ENCODE measurements around the gene GPR151. TPM values are rescaled to one million over a fixed set of nuclear protein-coding genes. Genes with fewer than 3 reads are reported as not detected.
A peak's percentile ranks its signal among the peaks of the same experiment; 100 is the strongest.

Gene GPR151
- total and polyA plus RNA-seq, 2 of the 4 experiments (the other 2 are of a cell fraction), result not detected

DNA sequence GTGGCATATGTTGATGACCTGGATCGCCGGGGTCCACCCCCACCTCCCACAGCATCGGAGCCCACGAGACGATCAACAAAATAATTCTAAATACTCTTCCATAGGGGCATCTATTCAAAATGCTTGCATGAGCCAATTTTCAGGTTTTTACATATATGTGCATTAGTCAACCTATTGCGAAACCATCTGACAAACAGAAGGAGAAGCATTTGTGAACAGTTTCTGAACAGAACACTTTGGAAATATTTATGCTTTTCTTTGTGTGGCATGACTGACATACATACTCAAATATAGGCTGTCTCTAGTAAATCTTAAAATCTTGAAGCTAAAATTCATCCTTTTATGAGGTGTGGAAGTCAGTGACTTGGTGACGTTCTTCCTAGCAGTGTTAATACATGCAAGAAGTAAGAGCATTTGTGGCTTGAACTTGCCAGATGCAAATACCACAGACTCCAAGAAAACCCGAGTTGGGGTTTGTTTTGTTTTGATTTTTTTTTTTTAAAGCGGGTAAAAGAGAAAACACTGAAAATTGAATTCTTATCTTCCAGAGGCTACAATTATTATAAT is 5.3 kb downstream of the GPR151 start:
- Histone ChIP-seq H3K4me3 (ENCODE audit: insufficient read depth, low read depth, low read length) (no peak overlapping the region), H3K27ac (ENCODE audit: insufficient read depth, low read length) (no peak overlapping the region), H4K91ac (ENCODE audit: insufficient read depth, low read depth, low read length) (no peak overlapping the region), H3K4me1 (ENCODE audit: control insufficient read depth, insufficient read depth, low read length) (no peaks in the 10 kb centered on the region), H2AK5ac (ENCODE audit: low read depth, low read length) (no peak overlapping the region), H3K14ac (replicated peaks; ENCODE audit: low read depth, low read length) (no peak overlapping the region), H3K27me3 (ENCODE audit: control insufficient read depth, insufficient read depth, low read length) (no peaks in the 10 kb centered on the region), H2AFZ (replicated peaks; ENCODE audit: low read length, poor library complexity) (no peak overlapping the region), H2BK20ac (ENCODE audit: low read depth, low read length) (no peak overlapping the region), H4K5ac (ENCODE audit: low read depth, low read length) (no peak overlapping the region), H3K4ac (ENCODE audit: low read depth, low read length) (no peak overlapping the region), H3K79me1 (ENCODE audit: low read depth in 1 of 2, low read length in 2 of 2) (no peaks in the 10 kb centered on the region; a peak in 1 of 4 replicates), H2BK15ac (ENCODE audit: low read depth, low read length) (no peak overlapping the region), H3K56ac (ENCODE audit: extremely low read depth, insufficient read depth, low read length) (no peak overlapping the region), H3K9me3 (ENCODE audit: control insufficient read depth, insufficient read depth, low read length) (no peaks in the 10 kb centered on the region), H3K9me1 (ENCODE audit: insufficient read depth, low read length) (no peaks in the 10 kb centered on the region; the same call in 1 of the 2 replicates), H3K18ac (ENCODE audit: low read depth, low read length) (no peak overlapping the region), H4K20me1 (ENCODE audit: insufficient read depth, low read length) (no peaks in the 10 kb centered on the region), H2AK9ac (replicated peaks; ENCODE audit: low read depth, low read length, poor library complexity) (no peak overlapping the region), H2BK5ac (ENCODE audit: low read depth, low read length, poor library complexity, severe bottlenecking) (no peak overlapping the region), H4K8ac (ENCODE audit: low read depth in 2 of 2, low read length in 2 of 2) (no peak overlapping the region), H3K9ac (ENCODE audit: low read depth, low read length) (no peak overlapping the region), H3K23ac (ENCODE audit: low read depth, low read length) (no peak overlapping the region), H2BK120ac (ENCODE audit: low read depth, low read length) (no peak overlapping the region), H3K4me2 (ENCODE audit: low read depth, low read length) (no peak overlapping the region), H3K36me3 (ENCODE audit: control insufficient read depth, insufficient read depth, low read length) (peaks cover 15% of the 10 kb centered on the region)
- in situ Hi-C loops (cut with MboI; ENCODE audit: low sequenced_read_pairs) (no loop called here), intact Hi-C loops (cut with micrococcal nuclease) (no loop called here), dilution Hi-C loops (cut with HindIII; ENCODE audit: low sequenced_read_pairs, unreplicated experiment) (no loop called here)
- 0 out of 2 replicates have a peak, but pooled peaks have one; percentile 18 for ATAC-seq (ENCODE audit: low read depth)
- POLR2A ChIA-PET (ENCODE audit: unreplicated experiment), result no interaction called here
- TSS peak; percentile 97 for BruUV-seq (replicated peaks)
- peak; percentile 53 for DNase-seq
- TF ChIP-seq CEBPB (IDR thresholded peaks at IDR 0.05; ENCODE audit: low read depth, low read length) (peak; percentile 97), POLR2A (IDR thresholded peaks at IDR 0.05; ENCODE audit: low read depth, low read length) (no peak)
- CTCF ChIA-PET, result interaction anchor here (1.2 kb wide), 1 partner anchor 23 kb away, joined by 3 read pairs; no protein-coding TSS in a partner anchor
- no CpG with 5 or more reads among the region's 9 CpGs for WGBS, 2 experiments (ENCODE audit: extremely low coverage in 2 of 2, insufficient read length in 1 of 2)
